ENCODE measurements around the gene ARMH3.

Gene ARMH3

GRCh38 chr10:101812606-101813005 is 243.4 kb downstream of the ARMH3 start:
- Histone ChIP-seq H3K27ac (ENCODE audit: low read length) (no peak overlapping the region), H3K79me2 (ENCODE audit: low read length) (peaks cover 100% of the 10 kb centered on the region), H2AFZ (ENCODE audit: low read length) (no peak overlapping the region), H3F3A (ENCODE audit: insufficient read depth, low read length) (peaks cover 11% of the 10 kb centered on the region), H3K9me2 (replicated peaks; ENCODE audit: insufficient read depth, low read length) (no peaks in the 10 kb centered on the region), H3K4me1 (ENCODE audit: low read length) (peaks cover 12% of the 10 kb centered on the region; the same call in 1 of the 2 replicates), H3K4me3 (ENCODE audit: low read length) (no peak overlapping the region), H3K4me2 (ENCODE audit: low read depth, low read length) (no peak overlapping the region), H4K20me1 (ENCODE audit: insufficient read depth, low read length) (peaks cover 59% of the 10 kb centered on the region), H3K36me3 (replicated peaks; ENCODE audit: insufficient read depth, low read length) (peaks cover 7% of the 10 kb centered on the region; the same call in 1 of the 2 replicates), H3K27me3 (replicated peaks; ENCODE audit: insufficient read depth, low read length) (no peaks in the 10 kb centered on the region), H3K9ac (ENCODE audit: low read length) (no peak overlapping the region), H3K9me3 (replicated peaks; ENCODE audit: insufficient read depth, low read length) (no peaks in the 10 kb centered on the region)
- DNase-seq = no peak
- TF ChIP-seq, protein P1, sequence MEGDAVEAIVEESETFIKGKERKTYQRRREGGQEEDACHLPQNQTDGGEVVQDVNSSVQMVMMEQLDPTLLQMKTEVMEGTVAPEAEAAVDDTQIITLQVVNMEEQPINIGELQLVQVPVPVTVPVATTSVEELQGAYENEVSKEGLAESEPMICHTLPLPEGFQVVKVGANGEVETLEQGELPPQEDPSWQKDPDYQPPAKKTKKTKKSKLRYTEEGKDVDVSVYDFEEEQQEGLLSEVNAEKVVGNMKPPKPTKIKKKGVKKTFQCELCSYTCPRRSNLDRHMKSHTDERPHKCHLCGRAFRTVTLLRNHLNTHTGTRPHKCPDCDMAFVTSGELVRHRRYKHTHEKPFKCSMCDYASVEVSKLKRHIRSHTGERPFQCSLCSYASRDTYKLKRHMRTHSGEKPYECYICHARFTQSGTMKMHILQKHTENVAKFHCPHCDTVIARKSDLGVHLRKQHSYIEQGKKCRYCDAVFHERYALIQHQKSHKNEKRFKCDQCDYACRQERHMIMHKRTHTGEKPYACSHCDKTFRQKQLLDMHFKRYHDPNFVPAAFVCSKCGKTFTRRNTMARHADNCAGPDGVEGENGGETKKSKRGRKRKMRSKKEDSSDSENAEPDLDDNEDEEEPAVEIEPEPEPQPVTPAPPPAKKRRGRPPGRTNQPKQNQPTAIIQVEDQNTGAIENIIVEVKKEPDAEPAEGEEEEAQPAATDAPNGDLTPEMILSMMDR (IDR thresholded peaks at IDR 0.05; ENCODE audit: low read length) = no peak
- no peak for TF ChIP-seq EZH2phosphoT487 (IDR thresholded peaks at IDR 0.05; ENCODE audit: low read length)

- H3K9me3 ChIP-seq (replicated peaks; ENCODE audit: insufficient read depth, low read length) = no peaks in the 10 kb centered on the region
- no peaks in the 10 kb centered on the region for H3K27me3 ChIP-seq (replicated peaks; ENCODE audit: insufficient read depth, low read length)
- no peaks in the 10 kb centered on the region for H3K4me1 ChIP-seq (ENCODE audit: low read length)
- no peak for DNase-seq
- no peak overlapping the region for H3K4me2 ChIP-seq (ENCODE audit: low read depth, low read length)
- H3K4me3 ChIP-seq (ENCODE audit: low read length) = no peak overlapping the region
- 0 out of 2 replicates have a peak, but pooled peaks cover 17% of the 10 kb centered on the region for H4K20me1 ChIP-seq (ENCODE audit: insufficient read depth, low read length)
- H2AFZ ChIP-seq (ENCODE audit: low read length) = no peak overlapping the region
- peaks cover 92% of the 10 kb centered on the region for H3K79me2 ChIP-seq (ENCODE audit: low read length)
- H3K27ac ChIP-seq (ENCODE audit: low read length) = no peak overlapping the region
- peaks cover 2% of the 10 kb centered on the region; the same call in 1 of the 2 replicates for H3F3A ChIP-seq (ENCODE audit: insufficient read depth, low read length)
- TF ChIP-seq EZH2phosphoT487 (IDR thresholded peaks at IDR 0.05; ENCODE audit: low read length) (no peak), EZH2 (optimal IDR thresholded peaks at IDR 0.05; ENCODE audit: low read depth, low read length) (no peak)
- TF ChIP-seq, protein P1 (IDR thresholded peaks at IDR 0.05; ENCODE audit: low read length) = no peak
- H3K9ac ChIP-seq (ENCODE audit: low read length) = no peak overlapping the region
- no peaks in the 10 kb centered on the region for H3K9me2 ChIP-seq (replicated peaks; ENCODE audit: insufficient read depth, low read length)
- H3K36me3 ChIP-seq (replicated peaks; ENCODE audit: insufficient read depth, low read length) = peaks cover 27% of the 10 kb centered on the region; the same call in 1 of the 2 replicates
These were observed 248.8 kb downstream of the ARMH3 start for GRCh38 chr10:101807158-101807557.

- Histone ChIP-seq H3K9ac (ENCODE audit: low read length) (no peak overlapping the region), H3K4me3 (ENCODE audit: low read length) (no peak overlapping the region), H3K36me3 (replicated peaks; ENCODE audit: insufficient read depth, low read length) (peaks cover 44% of the 10 kb centered on the region; the same call in 1 of the 2 replicates), H3K9me3 (replicated peaks; ENCODE audit: insufficient read depth, low read length) (no peaks in the 10 kb centered on the region), H3K4me2 (ENCODE audit: low read depth, low read length) (no peak overlapping the region), H2AFZ (ENCODE audit: low read length) (no peak overlapping the region), H3K9me2 (replicated peaks; ENCODE audit: insufficient read depth, low read length) (no peaks in the 10 kb centered on the region), H4K20me1 (ENCODE audit: insufficient read depth, low read length) (0 out of 2 replicates have a peak, but pooled peaks cover 11% of the 10 kb centered on the region), H3K4me1 (ENCODE audit: low read length) (no peaks in the 10 kb centered on the region), H3K27me3 (replicated peaks; ENCODE audit: insufficient read depth, low read length) (no peaks in the 10 kb centered on the region), H3K27ac (ENCODE audit: low read length) (no peak overlapping the region), H3F3A (ENCODE audit: insufficient read depth, low read length) (peaks cover 2% of the 10 kb centered on the region; the same call in 1 of the 2 replicates), H3K79me2 (ENCODE audit: low read length) (peaks cover 92% of the 10 kb centered on the region)
- TF ChIP-seq, protein P1 (IDR thresholded peaks at IDR 0.05; ENCODE audit: low read length) = no peak
- TF ChIP-seq EZH2phosphoT487 (IDR thresholded peaks at IDR 0.05; ENCODE audit: low read length) (no peak), EZH2 (optimal IDR thresholded peaks at IDR 0.05; ENCODE audit: low read depth, low read length) (no peak)
- no peak for DNase-seq
These were observed 252.5 kb downstream of the ARMH3 start for GRCh38 chr10:101803511-101803910.
